HFFc6 (cell line): ENCODE measurements around the gene NT5C. TPM values are rescaled to one million over a fixed set of nuclear protein-coding genes. Genes with fewer than 3 reads are reported as not detected.
A peak's percentile ranks its signal among the peaks of the same experiment; 100 is the strongest.

Source experiments
- DNase-seq: peaks from one replicate; pipeline ENCODE4 v3.0.0-alpha.2; 2018
- H3K27ac Mint-ChIP-seq: 2 replicates; pipeline ENCODE4 v1.8.0; 2020; ENCODE audit warnings: mild to moderate bottlenecking, mixed read lengths
- H3K27me3 Mint-ChIP-seq: 2 replicates; pipeline ENCODE4 v1.8.0; 2021; ENCODE audit warnings: mild to moderate bottlenecking, moderate library complexity, mixed read lengths; ENCODE audit not compliant: insufficient read depth
- H3K36me3 Mint-ChIP-seq: 2 replicates; pipeline ENCODE4 v1.8.0; 2021; ENCODE audit warnings: low read depth, mixed read lengths
- H3K4me1 Mint-ChIP-seq: 2 replicates; pipeline ENCODE4 v1.8.0; 2020; ENCODE audit warnings: low read depth, mixed read lengths
- H3K4me3 Mint-ChIP-seq: 2 replicates; pipeline ENCODE4 v1.8.0; 2020; ENCODE audit warnings: mild to moderate bottlenecking, moderate library complexity, mixed read lengths
- H3K9me3 Mint-ChIP-seq: 2 replicates; pipeline ENCODE4 v1.8.0; 2020; ENCODE audit warnings: mild to moderate bottlenecking, mixed read lengths
- total RNA-seq, 6 experiments: library from RNA; stranded (reverse); fragmentation: NEBNext Ultra II Directional; extraction: Animal tissue kit (Norgen Biotek cat#: 25700); gene quantifications; 2 replicates in 1 of 6; 3 replicates in 5 of 6; pipeline ENCODE4 v1.2.3, GENCODE V29; 2021
- TF ChIP-seq, protein P1 (sequence below): fragments of 200-600 bp; sonication (generic); IDR thresholded peaks from 2 replicates; pipeline ENCODE4 v1.5.0; 2021; ENCODE audit warnings: antibody characterized with exemption, mild to moderate bottlenecking

The NT5C gene
- total RNA-seq, 6 experiments from 2014 or later: 30.4 to 41.7 (median 36.3) TPM

DNA sequence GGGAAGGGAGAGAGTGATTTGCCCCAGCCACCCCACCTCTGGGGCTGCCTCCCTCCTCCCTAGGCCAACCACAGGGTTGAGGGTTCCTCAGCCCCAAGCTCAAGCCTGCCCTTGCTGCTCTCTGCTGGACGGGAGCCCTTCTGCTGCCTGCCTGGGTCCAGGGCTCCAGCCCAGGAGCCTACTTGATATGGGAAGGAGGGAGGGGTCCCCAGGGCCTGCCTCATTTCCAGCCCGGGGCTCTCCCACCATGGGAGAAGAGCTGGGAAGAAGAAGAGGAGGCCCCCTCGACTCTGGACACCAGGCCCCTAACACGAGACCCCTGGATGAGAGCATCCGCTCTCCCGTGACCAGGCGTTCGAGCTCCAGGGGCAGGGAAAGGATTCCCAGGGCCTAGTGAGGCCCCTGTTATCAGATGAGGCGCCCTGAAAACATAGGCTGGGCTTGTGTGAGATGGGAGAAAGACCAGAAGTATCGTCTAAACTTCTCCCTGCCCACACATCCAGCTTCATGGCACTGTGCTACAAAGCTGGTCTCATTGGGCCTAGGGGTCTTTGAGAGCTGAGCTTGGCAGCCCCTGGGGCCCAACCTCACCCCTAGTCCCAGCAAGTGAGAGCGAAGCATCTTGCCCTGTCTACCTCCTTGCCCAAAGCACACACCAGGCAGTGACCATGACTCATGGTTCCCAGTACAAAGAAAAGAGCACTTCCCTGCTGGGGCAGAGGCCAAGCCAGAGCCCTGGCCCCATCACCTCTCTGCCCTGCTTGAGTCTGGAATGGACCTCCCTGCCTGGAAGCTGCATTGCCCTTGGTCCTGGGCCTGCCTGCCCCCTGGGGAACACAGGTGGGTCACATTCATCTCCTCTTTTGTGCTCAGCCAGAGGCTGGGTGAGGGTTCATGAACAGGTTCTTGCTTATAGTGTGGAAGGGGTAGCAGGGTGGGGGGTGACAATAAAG is 42.8 kb downstream of the NT5C start:
- TF ChIP-seq, protein P1, sequence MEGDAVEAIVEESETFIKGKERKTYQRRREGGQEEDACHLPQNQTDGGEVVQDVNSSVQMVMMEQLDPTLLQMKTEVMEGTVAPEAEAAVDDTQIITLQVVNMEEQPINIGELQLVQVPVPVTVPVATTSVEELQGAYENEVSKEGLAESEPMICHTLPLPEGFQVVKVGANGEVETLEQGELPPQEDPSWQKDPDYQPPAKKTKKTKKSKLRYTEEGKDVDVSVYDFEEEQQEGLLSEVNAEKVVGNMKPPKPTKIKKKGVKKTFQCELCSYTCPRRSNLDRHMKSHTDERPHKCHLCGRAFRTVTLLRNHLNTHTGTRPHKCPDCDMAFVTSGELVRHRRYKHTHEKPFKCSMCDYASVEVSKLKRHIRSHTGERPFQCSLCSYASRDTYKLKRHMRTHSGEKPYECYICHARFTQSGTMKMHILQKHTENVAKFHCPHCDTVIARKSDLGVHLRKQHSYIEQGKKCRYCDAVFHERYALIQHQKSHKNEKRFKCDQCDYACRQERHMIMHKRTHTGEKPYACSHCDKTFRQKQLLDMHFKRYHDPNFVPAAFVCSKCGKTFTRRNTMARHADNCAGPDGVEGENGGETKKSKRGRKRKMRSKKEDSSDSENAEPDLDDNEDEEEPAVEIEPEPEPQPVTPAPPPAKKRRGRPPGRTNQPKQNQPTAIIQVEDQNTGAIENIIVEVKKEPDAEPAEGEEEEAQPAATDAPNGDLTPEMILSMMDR: no peak
- peak overlapping the region; percentile 90 for H3K4me3 Mint-ChIP-seq
- no peaks in the 10 kb centered on the region for H3K27me3 Mint-ChIP-seq
- H3K9me3 Mint-ChIP-seq: no peaks in the 10 kb centered on the region
- H3K36me3 Mint-ChIP-seq: no peaks in the 10 kb centered on the region
- DNase-seq: peak; percentile 38
- H3K27ac Mint-ChIP-seq: peak overlapping the region; percentile 94
- H3K4me1 Mint-ChIP-seq: peaks cover 76% of the 10 kb centered on the region

DNA sequence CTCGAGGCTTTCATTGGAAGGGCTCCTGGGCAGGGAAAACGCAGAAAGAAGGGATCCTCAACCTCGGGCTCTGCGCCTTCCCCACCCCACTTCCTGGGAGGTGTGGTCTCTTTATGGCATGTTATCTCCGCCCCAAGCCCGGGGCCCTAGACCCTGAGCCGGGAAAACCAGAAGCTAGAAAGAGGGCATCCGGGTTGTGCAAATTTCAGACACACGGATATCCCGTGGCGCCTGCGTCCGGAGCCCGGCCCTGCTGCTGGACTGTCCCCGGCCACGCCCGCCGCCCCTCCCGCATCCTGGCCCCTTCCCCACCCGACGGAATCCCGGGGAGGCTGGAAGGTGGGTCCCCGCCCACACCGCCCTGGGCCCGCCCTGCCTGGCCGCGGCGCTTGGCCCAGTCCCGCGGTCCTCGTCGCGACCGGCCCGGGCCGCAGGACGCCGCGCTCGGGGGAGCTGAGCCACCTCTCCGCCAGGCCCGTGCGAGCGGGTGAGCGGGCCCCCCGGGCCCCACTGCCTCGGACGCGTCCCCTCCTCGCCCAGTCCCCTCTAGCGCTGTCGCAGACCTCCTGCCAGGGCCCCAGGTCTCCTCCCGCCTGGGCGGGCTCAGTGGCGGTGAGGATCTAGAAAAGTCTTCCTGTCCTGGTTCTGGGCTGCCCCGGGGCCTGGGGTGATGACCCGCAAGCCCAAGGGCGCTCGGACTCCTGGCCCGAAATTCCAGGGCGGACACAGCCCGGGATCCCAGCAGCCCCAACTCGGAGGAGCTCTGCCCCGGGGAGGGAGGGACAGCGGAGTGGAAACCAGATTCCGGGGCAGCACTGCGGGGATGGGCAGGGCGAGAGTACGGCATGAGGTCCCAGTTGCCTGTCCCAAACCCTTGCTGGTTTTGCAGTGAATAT is 43.7 kb downstream of the NT5C start, which contains the start of gene SLC16A5:
Gene SLC16A5, plus strand, starts transcription at position 397 of the 896 bp plus-strand sequence. CDS start 5,683 bp downstream, outside the sequence.
- peaks cover 76% of the 10 kb centered on the region for H3K4me1 Mint-ChIP-seq
- H3K36me3 Mint-ChIP-seq: no peaks in the 10 kb centered on the region
- TF ChIP-seq, protein P1: no peak
- H3K27me3 Mint-ChIP-seq: no peaks in the 10 kb centered on the region
- peak within 1 kb of the TSS; percentile 94 for H3K27ac Mint-ChIP-seq
- peak; percentile 88 for DNase-seq
- H3K9me3 Mint-ChIP-seq: no peaks in the 10 kb centered on the region
- peak within 1 kb of the TSS; percentile 90 for H3K4me3 Mint-ChIP-seq

DNA sequence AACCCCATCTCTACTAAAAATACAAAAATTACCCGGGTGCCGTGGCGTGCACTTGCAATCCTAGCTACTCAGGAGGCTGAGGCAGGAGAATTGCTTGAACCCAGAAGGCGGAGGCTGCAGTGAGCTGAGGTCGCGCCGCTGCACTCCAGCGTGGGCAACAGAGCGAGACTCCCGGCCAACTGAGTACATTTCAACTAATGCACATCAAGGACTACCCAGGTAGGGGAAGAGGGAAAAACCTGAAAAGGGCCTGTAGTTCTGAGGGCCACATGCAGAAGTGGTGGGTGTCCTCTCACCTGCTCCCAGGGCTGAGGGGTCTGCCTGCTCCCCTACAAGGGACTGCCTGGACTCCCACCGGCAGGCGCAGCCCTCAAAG is 44.4 kb downstream of the NT5C start:
- Mint-ChIP-seq H3K36me3 (no peaks in the 10 kb centered on the region), H3K4me3 (peak overlapping the region; percentile 85), H3K27me3 (no peaks in the 10 kb centered on the region; the same call in 1 of the 2 replicates), H3K27ac (peak overlapping the region; percentile 89), H3K9me3 (no peaks in the 10 kb centered on the region), H3K4me1 (peaks cover 69% of the 10 kb centered on the region)
- no peak for DNase-seq
- TF ChIP-seq, protein P1: no peak

DNA sequence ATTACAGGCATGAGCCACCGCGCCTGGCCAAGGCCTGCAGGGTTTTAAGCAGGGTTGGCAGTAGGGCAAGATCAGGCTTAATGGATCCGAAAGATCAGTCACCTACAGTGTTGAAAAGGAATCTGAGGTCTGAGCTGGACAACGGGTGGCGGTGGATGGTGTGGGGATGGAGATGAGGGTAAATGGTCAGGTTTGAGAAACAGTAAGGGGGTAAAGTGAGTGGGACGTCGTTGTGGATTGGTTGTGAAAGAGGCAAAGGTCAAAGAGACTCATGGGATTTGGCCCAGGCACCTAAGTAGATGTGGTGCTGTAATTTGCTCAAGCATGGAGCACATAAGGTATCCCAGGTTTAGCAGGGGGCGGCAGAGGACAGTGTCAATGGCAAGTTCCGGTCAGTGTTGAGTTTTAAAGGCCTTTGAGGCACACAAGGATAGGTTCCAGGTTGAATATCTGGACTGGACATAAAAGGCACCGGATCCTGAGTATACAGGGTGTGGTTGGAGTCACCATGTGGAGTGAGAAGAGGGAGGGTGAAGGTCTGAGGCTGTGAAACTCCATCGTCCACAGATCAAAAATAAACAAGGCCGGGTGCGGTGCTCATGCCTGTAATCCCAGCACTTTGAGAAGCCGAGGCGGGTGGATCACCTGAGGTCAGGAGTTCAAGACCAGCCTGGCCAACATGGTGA is 44.9 kb downstream of the NT5C start:
- Mint-ChIP-seq H3K27ac (peak overlapping the region; percentile 89), H3K4me3 (peak overlapping the region; percentile 85), H3K27me3 (no peaks in the 10 kb centered on the region; the same call in none of the 2 replicates), H3K9me3 (no peaks in the 10 kb centered on the region), H3K4me1 (peaks cover 65% of the 10 kb centered on the region), H3K36me3 (no peaks in the 10 kb centered on the region)
- DNase-seq: no peak
- TF ChIP-seq, protein P1: no peak
